ENCODE measurements around the gene ASTN2. TPM values are rescaled to one million over a fixed set of nuclear protein-coding genes. Genes with fewer than 3 reads are reported as not detected.
A peak's percentile ranks its signal among the peaks of the same experiment; 100 is the strongest.

Gene ASTN2
- polyA plus RNA-seq, 2 of the 4 experiments (the other 2 are of a cell fraction): 5.8 to 11.6 TPM

GRCh38 chr9:117013440-117013995 is 401.3 kb downstream of the ASTN2 start (continued):
- TF ChIP-seq PBX3 (IDR thresholded peaks at IDR 0.05): no peak
- no peak for TF ChIP-seq NFE2L2 (conservative IDR thresholded peaks at IDR 0.05; ENCODE audit: low read length)

GRCh38 chr9:117010061-117010460 is 404.8 kb downstream of the ASTN2 start:
- FAIRE-seq: no peak
- POLR2A ChIA-PET: no interaction called here
- TF ChIP-seq POLR2AphosphoS2 (conservative IDR thresholded peaks at IDR 0.05; ENCODE audit: low read length): no peak
- no peak for TF ChIP-seq HMGXB4 (CRISPR knock-in tag; IDR thresholded peaks at IDR 0.05; ENCODE audit: borderline replicate concordance)
- no peak for TF ChIP-seq HOXA7 (CRISPR knock-in tag; IDR thresholded peaks at IDR 0.05)
- no peak for TF ChIP-seq CEBPB (IDR thresholded peaks at IDR 0.05)
- no peak for TF ChIP-seq FOSB (CRISPR knock-in tag; IDR thresholded peaks at IDR 0.05)
- peak; percentile 44; the same call in 1 of the 2 replicates for TF ChIP-seq NFE2L2 (conservative IDR thresholded peaks at IDR 0.05; ENCODE audit: low read length)
- no peak for TF ChIP-seq MAZ (IDR thresholded peaks at IDR 0.05; ENCODE audit: borderline replicate concordance, low read depth, low read length)
- no peak for DNase-seq (ENCODE audit: low read depth in 1 of 2, low spot score in 1 of 2)
- Histone ChIP-seq H3K9me3 (no peaks in the 10 kb centered on the region), H3K4me1 (no peaks in the 10 kb centered on the region), H3K4me2 (no peak overlapping the region), H3K4me3 (no peak overlapping the region), H3K27ac (no peak overlapping the region)
- CTCF ChIA-PET: no interaction called here
- ATAC-seq: no peak

GRCh38 chr9:117008876-117009275 is 406.0 kb downstream of the ASTN2 start:
- FAIRE-seq: no peak
- no peak for TF ChIP-seq RARB (CRISPR knock-in tag; IDR thresholded peaks at IDR 0.05)
- no peaks in the 10 kb centered on the region for H3K4me1 ChIP-seq

GRCh38 chr9:117008461-117008860 is 406.4 kb downstream of the ASTN2 start:
- DNase-seq (ENCODE audit: low read depth in 1 of 2, low spot score in 1 of 2): no peak
- Histone ChIP-seq H3K4me1 (no peaks in the 10 kb centered on the region), H3K9me3 (no peaks in the 10 kb centered on the region), H3K27ac (no peak overlapping the region), H3K4me2 (no peak overlapping the region), H3K4me3 (no peak overlapping the region)
- POLR2A ChIA-PET: no interaction called here
- no peak for ATAC-seq
- CTCF ChIA-PET: interaction anchor here (1.1 to 1.3 kb wide), 2 partner anchors 9 to 271 kb away, joined by 3 read pairs; no protein-coding TSS in a partner anchor
- TF ChIP-seq MAX (IDR thresholded peaks at IDR 0.05) (no peak), MAFK (IDR thresholded peaks at IDR 0.05; ENCODE audit: partially characterized antibody) (peak; percentile 68)
- FAIRE-seq: no peak

More at GRCh38 chr9:117008876-117009275, 406.0 kb downstream of the ASTN2 start:
- ChIA-PET POLR2A (no interaction called here), CTCF (interaction anchor here (1.1 to 1.3 kb wide), 2 partner anchors 9 to 272 kb away, joined by 3 read pairs; no protein-coding TSS in a partner anchor)
- Histone ChIP-seq H3K4me2 (no peak overlapping the region), H3K4me3 (no peak overlapping the region), H3K27ac (no peak overlapping the region), H3K9me3 (no peaks in the 10 kb centered on the region)
- no peak for DNase-seq (ENCODE audit: low read depth in 1 of 2, low spot score in 1 of 2)
- no peak for ATAC-seq
- WGBS (ENCODE audit: missing lambda C conversion rate): 44% methylated on average over 2 of the region's 2 CpGs

GRCh38 chr9:117002686-117003085 is 412.2 kb downstream of the ASTN2 start:
- DNase-seq (ENCODE audit: low read depth in 1 of 2, low spot score in 1 of 2): no peak
- H3K27ac ChIP-seq: no peak overlapping the region
- H3K9me3 ChIP-seq: no peaks in the 10 kb centered on the region
- no peak for TF ChIP-seq MYC (IDR thresholded peaks at IDR 0.05; ENCODE audit: borderline replicate concordance, low read length)
- TF ChIP-seq MAX (IDR thresholded peaks at IDR 0.05): no peak
- TF ChIP-seq BHLHE40 (IDR thresholded peaks at IDR 0.05; ENCODE audit: low read depth, low read length): no peak
- TF ChIP-seq ZFP36 (IDR thresholded peaks at IDR 0.05; ENCODE audit: borderline replicate concordance, partially characterized antibody): no peak
- TF ChIP-seq ZSCAN20 (CRISPR knock-in tag; IDR thresholded peaks at IDR 0.05): no peak
- TF ChIP-seq CBX8 (IDR thresholded peaks at IDR 0.05): no peak
- no peak for TF ChIP-seq ESRRA (IDR thresholded peaks at IDR 0.05; ENCODE audit: borderline replicate concordance, low read length)
- TF ChIP-seq RAD21 (conservative IDR thresholded peaks at IDR 0.05 in 1 of 2, IDR thresholded peaks at IDR 0.05 in 1 of 2): no peak
- TF ChIP-seq TFCP2L1 (CRISPR knock-in tag; IDR thresholded peaks at IDR 0.05): no peak
- no peak for FAIRE-seq
- no peak for ATAC-seq
- H3K4me2 ChIP-seq: no peak overlapping the region
- WGBS (ENCODE audit: missing lambda C conversion rate): 3% methylated on average over 3 of the region's 3 CpGs
- CTCF ChIA-PET: no interaction called here
- no peak overlapping the region for H3K4me3 ChIP-seq
- POLR2A ChIA-PET: no interaction called here
- no peaks in the 10 kb centered on the region for H3K4me1 ChIP-seq
